EH (cell line): ENCODE results near the gene SRPX.

Source experiments
- DNase-seq: peaks from one replicate; pipeline ENCODE4 v3.0.0-alpha.2; 2015; ENCODE audit warnings: low read depth

SRPX gene, protein sequence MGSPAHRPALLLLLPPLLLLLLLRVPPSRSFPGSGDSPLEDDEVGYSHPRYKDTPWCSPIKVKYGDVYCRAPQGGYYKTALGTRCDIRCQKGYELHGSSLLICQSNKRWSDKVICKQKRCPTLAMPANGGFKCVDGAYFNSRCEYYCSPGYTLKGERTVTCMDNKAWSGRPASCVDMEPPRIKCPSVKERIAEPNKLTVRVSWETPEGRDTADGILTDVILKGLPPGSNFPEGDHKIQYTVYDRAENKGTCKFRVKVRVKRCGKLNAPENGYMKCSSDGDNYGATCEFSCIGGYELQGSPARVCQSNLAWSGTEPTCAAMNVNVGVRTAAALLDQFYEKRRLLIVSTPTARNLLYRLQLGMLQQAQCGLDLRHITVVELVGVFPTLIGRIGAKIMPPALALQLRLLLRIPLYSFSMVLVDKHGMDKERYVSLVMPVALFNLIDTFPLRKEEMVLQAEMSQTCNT

DNA sequence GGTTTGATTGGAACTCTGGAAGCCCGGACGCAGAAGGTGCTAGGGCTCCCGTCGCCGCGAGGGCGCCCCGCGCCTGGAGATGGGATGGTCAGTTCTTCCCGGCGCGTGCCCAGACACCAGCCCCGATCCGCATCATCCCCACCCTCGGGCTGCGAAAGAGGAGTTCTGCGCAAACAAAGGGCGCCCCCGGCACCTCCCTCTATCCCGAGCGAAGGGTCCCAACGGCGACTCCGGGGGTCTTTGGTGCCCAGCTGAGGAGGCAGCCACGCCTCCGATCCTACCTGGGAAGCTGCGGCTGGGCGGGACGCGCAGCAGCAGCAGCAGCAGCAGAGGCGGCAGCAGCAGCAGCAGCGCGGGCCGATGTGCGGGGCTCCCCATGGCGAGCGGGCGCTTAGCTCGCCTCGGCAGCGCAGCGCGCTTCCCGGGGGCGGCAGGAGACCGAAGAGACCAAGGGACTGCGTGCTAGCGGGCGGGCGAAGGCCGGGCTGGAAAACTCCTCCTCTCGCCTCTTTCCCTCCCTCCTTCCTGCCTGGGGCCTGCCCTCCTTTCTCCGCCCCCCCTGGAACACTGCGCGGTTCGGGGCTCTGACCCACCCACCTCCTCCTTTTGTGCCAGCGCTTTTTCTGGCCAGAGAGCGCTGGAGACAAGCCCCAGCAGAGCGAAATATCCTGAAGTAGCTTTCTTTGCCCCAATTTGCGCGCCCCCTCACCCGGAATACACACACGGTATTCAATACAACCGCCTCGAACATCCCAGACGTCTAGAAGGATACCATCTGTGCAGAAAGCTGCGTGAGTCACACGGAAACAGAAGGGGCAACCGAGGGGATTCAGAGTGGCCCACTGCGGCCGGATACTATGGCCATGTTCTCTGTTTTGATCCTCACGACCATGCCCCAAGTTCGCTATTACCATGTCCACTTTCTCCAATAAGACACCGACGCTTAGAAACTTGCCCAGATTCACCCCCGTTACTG lies at the start of gene SRPX:
Gene SRPX (minus strand): TSS at position 457 of the 976 bp plus-strand sequence. CDS start 79 bp downstream, at position 378.
- peak; percentile 33 for DNase-seq

DNA sequence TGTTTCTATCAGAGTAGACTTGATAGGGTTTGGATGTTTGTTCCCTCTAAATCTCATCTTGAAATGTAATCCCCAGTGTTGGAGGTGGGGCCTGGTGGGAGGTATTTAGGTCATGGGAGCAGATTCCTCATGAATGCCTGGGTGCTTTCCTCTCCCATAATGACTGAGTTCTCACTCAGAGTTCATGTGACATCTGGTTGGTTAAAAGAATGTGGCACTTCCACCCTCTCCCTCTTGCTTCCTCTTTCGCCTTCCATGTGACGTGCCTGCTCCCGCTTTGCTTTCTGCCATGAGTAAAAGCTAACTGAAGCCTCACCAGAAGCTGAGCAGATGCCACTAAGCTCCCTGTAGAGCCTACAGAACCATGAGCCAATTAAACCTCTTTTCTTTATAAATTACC lies 47.3 kb upstream of the SRPX start:
- peak; percentile 24 for DNase-seq

DNA sequence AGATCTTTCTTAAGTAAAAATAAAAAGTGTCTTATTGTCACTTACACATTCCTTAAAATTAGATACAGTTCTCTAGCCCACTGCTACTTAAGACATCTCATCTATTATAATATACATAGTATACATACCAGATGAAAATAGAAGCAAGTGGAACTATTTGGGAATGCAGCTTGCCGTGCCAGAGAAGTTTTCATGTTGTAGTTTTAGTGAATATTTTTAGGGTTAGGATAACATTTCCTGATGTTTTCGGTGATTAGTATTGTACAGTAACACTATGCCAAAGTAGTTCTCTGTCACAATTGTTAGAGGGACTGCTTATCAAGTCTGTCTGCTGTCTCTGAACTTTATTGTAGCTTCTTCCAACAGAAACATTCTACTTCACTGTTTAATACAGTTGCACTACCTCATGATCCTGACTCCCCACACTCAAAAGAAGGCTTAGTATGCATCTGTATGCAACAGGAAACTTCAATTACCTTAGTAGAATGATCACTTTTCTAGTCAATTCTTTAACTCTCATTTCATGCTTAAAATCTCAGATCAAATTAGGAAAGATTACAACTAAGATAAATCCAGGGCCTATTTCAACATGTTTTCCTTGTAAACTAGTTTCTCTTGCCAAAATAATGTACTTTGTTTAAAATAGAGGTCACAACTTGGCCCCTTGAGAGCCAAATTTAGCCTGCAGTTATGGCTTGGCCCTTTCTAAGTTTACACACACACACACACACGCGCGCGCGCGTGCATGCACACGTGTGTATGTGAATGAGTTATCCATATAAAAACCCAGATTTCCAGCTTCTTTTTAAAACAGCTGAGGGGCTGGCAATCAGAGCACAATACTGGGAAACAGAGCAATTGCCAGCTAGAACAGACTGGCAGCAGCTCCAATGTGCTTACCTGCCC lies 42.3 kb upstream of the SRPX start:
- DNase-seq, result peak; percentile 84

DNA sequence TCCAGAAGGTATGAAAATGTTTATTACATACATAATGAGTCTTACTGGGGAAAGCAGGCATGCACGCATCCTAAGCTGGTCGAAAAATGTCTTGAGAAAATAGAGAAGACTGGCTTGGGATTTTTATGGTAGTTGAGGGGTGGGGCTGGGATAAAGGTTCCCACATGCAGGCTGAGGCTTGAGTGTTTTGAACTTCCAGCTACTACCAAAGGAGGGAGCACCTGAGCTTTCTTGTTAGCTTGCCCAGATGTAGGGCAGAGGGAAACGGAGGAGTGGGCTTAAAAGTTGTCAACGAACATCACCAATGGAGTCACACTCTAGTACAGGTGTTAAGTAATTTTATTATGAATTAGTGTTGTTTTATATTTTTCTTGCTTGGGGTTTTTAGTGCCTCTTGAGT lies 39.6 kb upstream of the SRPX start:
- peak; percentile 38 for DNase-seq

DNA sequence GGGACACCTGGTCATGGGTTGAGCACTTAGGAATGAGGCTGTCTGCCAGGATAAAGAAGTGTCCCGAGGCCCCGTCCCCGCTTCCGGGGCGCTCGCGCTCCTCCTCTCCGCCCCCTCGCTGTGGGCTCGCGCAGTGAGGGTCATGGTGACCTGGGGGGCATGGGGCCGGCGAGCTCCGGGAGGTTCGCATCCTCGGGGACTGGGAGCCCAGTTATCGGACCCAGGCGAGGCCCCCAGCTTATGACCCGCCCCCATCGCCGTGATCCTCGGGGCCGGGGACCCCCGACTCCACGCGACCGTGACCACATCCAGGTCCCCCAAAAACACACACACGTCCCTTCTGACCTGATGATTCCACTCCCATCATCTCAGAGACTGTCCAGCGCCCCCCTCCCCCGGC lies 35.3 kb upstream of the SRPX start:
- no peak for DNase-seq

DNA sequence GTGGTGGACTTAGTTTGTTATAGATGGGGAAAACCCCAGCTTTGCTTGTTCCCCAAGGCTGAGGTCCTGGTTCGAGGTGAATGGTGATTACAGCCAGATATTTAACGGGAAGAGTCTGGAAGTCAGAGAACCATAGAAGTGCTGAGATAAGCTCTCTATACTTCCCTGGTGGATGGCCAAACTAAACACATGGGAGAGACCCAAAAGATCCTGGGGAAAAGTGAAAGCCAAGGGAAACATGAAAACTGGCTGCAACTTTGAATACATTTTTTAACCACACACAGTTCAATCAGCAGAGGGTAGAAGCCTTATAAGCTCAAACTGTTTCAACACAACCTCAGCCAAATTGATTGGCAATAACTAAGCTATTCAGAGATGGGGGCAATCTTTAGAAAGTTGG lies 29.3 kb upstream of the SRPX start:
- DNase-seq, result peak; percentile 6

DNA sequence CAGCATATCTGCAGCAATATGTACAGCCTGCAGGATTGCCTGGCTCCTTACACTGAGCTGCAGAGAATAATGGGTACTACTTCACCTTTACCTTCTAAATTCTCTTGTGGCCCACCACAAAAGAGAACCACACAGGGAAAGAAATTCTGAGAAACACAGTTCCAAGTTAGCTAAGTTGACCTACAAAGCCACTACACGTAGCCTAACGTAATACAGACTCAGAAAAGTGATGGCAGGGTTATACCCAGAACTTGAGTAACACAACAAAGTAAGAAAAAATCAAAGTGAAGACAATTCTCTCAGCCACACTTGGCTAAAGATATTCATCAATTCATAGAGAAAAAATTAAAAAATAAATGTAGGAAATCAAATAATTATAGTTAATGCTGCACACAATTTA lies 26.4 kb upstream of the SRPX start:
- DNase-seq, result no peak

DNA sequence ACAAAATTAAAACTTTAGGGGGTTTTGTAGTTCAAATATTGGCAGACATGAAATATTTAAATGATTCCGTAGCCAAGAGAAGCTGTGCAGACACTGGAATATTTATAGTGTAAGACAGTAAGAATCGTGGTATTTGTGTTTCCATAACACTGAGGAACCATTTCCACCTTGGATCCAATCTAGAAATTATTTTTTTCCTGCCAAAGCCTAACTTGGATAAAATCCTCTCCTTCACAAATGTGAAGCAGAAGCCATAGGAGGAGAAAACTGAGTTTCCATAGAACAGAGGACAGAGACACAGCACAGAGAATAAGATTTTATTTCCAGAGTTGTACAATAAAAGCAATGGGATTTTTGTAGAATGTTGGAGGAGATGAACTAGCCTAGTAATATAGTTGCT lies 19.9 kb upstream of the SRPX start:
- DNase-seq, result no peak

DNA sequence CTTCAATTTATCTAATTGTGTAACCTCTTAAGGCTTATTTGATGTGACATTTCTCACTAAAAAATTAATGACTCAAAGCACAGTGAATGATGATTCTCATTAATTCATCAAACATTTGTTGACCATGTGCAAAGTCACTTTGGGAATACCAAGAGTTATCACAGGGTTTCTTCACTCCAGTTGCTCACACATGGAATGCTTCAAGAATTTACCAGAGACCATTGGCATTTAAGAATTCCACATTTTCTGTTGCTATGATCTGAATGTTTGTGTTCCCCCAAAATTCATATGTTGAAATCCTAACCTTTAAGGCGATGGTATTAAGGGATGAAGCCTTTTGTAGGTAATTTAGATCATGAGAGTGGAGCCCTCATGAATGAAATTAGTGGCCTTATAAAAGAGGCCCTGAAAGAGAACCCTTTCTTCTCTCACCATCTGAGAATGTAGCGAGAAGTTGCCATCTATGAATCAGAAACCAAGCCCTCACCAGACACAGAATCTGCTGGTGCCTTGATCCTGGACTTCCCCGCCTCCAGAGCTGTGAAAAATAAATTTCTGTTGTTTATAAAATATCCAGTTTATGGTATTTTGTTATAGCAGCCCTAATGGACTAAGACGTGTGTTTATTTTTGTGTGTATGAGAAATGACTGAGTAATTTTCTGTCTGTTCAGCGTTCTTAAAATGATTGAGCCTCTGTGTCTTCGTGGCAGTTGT lies 16.4 kb upstream of the SRPX start:
- DNase-seq, result peak; percentile 54

DNA sequence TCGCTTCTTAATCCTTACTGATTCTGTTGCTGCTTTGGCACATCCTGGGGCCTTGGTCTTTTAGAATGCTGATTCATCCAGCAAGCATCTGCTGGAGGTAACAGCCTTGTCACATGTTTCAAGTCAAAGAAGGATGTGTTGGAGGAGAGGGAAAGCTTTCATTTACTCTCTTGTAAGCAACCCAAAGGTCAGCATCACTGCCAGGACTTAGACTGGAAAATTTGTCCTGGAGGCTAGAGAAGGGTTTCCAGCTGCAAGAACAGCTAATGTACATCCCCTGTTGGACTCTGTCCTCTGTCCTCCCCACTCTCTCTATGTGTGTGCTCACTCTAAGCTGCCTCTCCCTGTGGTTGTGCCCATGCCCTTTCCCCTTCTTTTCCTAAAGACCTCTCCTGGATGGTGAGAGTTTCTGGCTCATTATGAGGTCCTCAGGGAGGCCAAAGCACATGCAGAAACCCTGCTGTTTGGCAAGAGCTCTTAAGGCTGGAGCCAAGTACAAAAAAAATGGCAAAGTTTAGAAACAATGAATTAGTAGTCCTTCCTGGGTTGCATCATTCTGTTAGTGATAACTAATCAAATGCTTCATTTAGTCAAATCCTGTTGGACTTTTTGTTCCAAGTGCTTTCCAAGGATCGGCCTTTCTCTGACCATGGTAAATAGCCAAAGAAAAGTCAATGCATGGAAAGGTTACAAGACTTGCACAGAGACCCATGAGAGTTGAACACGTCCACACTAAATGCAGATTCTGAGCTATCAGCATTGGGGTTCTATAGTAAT lies 13.4 kb upstream of the SRPX start:
- DNase-seq, result peak; percentile 80

DNA sequence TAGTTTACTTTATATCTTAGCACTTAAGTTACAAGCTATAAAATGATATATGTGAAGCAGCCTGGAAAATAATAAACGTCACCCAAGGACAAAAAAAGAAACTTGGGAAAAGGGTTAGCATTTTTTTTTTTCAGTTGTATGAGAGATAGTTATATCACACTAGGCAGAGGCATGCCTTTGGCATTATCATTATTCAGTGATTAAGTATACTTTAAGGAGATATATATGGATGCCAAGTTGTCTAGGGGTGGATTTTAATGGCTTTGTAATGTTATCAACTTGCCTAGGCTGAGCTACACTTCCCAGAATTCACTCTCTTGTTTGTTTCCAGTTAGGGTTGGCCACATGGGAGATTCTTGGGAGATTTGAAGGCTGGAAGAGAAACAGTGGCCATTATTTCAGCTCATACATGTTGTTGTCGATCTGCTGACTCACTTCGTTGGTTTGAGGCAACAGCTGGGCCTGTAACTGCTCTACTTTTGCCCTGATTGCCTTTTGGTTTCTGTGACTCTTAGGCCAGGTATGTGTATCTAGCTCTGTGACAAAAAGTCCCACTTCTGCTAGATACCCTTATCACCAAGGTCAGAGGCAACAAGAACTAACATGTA lies 11.5 kb upstream of the SRPX start:
- peak; percentile 46 for DNase-seq

DNA sequence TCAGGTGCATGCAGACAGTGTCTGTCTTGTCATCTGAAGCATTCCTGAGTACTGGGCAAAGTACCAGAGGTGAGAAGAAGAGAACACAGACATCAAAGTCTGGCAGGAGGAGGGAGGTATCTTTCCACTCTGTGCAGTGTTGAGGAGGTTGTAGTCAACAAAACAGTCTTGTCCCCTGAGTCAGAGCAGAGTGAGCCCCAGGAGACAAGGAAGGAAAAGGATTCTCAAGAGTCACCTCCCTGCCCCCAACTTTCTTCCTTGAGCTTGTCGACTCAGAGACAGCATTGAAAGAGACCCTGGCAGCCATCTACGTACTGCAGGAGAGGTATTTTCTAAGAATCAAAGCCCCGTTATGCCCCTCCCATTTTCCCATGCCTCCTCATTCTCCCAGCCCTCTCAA lies 4.4 kb upstream of the SRPX start:
- DNase-seq, result peak; percentile 30

DNA sequence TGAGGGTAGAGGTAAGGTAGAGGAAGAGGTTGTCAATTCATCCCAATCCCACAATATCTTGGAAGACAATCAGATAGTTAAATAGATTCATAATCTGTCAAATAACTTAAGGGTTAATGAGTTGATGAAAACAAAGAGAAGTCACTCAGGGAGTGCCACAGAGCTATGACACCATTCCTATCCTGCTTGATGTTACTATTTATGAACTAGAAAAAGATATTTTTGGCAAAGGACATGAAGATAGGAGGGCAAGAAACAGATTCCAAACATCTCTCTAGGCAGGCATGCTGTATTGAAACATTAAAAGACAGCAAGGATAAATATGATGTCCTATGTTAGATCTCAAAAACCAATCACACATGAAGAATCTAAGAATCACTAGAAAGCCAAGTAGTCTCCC lies 3.5 kb upstream of the SRPX start:
- DNase-seq, result no peak

DNA sequence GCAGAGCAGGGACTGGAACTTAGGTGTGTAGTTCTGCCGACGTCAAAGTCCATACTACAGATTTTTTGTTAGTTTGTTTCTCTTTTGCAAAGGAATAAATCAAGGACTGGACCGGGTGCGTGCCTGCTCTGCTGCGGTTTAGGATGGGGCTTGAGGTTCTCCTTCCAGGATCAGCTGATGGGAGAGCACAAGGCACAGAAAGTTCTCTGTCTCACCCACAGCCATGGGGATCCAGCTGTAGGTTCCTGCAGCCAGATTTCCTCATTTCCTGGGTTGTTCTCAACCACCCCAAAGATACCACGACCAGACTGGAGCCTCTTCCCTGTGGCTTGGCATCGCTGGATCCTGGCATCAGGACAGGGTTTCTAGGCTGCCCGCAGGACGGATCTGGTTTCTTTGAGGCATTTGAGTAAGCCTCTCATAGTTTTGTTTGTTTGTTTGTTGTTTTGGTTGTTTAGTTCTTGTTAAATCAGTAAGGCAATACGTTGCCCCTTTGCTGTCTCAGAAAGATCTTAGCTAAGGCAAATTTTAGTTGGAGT lies 789 bp upstream of the SRPX start:
- peak; percentile 6 for DNase-seq

DNA sequence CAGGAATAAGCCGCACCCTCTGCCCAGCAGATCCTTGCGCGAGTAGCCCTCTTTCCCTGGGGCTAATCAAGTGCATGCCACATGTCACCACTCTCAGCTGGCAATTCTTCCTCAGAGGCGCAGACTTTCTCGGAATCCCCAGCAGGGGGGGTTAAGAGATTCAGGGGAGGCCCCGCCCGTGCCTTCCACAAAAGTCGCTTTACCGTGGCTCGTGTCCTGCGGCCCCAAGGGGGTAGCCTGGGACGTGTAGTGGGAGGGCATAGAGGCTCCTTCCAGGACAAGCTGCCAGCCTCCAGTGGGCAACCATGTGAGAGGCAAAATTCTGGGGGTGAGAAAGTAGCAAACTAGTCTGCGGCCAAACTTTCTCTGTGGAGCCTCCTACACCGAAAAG lies 652 bp downstream of the SRPX start:
- DNase-seq, result peak; percentile 64

DNA sequence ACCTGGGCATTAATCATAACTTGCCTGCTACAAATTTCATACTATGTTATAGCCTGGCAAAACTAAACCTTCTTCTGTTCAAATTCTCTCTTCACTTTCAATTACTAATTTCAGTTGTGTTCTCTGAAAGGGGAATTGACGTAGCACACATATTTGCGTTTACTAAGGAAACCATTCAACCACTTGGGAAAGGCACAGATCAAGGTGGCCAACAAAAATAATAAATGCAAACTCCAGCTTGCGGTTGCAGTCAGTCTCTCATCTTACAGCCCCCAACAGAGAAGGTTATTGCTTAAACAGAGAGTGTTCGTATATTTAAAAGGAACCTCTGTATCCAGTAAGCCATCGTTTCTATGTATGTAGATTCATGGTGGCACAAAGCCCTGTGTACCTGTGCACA lies 4.0 kb downstream of the SRPX start:
- no peak for DNase-seq

DNA sequence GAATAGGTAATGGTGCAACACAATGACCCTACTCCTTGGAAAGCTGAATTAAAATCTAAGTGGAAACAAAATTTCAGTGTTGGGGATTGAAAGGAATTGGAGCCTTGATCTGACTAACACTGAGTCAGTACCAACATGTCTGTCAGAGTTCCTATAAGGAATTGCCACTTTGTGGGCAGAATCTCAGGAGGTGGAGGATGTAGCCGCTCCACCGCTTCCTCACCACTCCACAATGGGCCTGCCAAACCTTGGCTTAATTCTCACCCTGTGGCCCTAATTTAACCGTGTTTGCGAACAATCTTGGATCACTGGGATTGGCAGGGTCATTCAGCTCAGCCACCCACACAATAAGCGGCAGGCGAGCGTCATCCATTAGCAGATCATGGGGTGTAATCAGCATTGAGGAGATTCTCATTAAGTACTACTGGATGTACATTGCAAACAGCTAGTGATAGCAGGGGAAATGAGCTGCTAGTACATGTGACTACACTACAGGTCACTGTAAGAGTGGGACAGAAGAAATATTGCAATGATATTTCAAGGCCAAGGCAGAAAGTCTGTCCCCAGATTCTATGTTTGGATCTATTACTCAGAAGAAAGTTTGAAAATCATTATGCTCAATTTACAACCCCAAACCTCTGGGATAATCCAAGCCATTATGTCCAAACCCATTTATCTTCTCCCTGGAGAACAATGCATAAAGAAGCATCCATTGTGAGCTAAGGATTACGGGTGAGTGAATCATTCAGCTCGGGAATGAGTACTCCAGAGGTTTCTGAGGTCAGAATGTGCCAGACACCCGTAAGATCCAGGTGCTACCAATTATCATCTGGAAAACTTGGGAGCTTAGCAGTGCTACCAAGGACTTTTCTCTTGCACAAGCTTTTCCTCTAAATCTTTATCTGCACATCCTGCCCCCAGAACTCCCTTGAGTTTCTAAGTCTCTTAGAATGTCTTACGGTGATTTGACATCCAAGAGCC lies 5.8 kb downstream of the SRPX start:
- DNase-seq, result peak; percentile 69

DNA sequence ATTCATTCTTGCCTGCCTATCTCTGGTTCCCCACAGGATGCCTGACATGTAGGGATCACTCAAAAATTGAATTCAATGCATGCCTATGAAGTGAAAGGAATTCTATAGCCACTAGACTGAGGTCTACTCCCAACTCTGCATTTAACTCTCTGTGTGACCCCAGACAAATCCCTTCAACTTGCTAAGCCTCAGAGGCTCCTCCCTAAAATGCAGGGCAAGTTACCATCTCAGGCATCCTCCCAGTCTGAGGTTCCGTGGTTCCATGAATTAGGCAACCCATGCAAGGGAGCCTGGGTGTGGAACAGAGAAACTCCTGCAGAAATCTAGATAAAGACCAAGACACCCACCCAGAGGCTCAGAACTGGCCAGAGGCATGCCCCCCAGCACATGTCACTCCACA lies 6.6 kb downstream of the SRPX start:
- DNase-seq, result no peak
